ENCODE data around the gene FBXL14. TPM values are rescaled to one million over a fixed set of nuclear protein-coding genes. Genes with fewer than 3 reads are reported as not detected.
A peak's percentile ranks its signal among the peaks of the same experiment; 100 is the strongest.
"Not testable (repeated sequence)": the region's sequence is repeated elsewhere in the genome, so short reads cannot be mapped to it uniquely, and the experiment has no call there.

Gene FBXL14
- polyA plus RNA-seq, 1 donor: 10.3 TPM

DNA sequence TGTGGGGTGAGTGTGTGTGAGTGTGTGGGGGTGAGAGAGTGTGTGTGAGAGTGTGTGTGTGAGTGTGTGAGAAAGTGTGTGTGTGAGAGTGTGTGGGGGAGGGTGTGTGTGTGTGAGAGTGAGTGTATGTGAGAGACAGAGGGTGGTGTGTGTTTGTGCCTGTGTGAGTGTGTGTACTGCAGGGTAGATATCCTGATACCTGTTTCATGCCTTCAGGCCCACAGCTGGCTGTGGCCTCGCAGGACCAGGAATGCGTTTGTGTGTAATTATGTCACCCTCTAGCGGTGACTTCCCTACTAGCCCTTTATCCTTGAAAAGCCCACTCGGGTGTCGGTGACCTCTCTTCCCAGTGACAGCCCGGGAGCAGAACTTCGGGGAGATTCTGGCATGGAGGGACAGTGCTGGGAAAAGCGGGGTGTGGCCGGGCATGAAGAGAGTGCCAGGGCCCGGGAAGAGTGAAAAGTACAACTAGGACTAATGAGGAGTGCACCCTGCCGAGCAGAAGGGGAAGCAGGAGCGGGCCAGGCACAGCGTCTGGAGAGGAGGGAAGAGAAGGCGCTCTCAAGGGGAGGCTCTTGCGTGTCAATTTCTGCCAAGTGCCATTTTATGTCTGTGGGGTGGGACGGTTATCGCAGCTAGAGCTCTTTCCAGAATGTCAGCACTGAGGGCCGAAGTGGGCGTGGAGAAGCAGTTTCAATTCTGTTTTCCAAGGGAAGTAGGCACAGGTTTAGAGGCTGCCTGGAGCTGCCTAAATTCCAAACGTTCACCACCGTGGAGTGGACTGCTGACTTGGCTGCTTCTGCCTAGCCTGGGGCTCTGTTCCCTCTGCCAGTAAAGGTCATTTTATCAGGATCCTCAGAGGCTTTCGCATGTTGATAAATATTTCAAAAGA is 11.0 kb upstream of the FBXL14 start:
- Histone ChIP-seq H3K9me3 (ENCODE audit: control insufficient read depth, low read depth, low read length) (no peaks in the 10 kb centered on the region), H3K4me1 (ENCODE audit: control insufficient read depth, insufficient read depth, low read length) (peaks cover 5% of the 10 kb centered on the region), H3K27me3 (ENCODE audit: control insufficient read depth, insufficient read depth, low read length) (no peaks in the 10 kb centered on the region), H3K36me3 (ENCODE audit: control insufficient read depth, insufficient read depth, low read length) (no peaks in the 10 kb centered on the region), H3K4me3 (ENCODE audit: low read length) (peak overlapping the region; percentile 42), H3K27ac (ENCODE audit: low read length) (peak overlapping the region; percentile 76)
- WGBS (ENCODE audit: insufficient coverage, low lambda C conversion rate): 0% methylated on average over 2 of the region's 22 CpGs
- peak; percentile 80 to 87 for DNase-seq

- H3K4me1 ChIP-seq (ENCODE audit: control insufficient read depth, insufficient read depth, low read length): peaks cover 5% of the 10 kb centered on the region
- 100% methylated on average over 1 of the region's 3 CpGs for WGBS (ENCODE audit: insufficient coverage, low lambda C conversion rate)
- H3K27ac ChIP-seq (ENCODE audit: low read length): no peak overlapping the region
- H3K36me3 ChIP-seq (ENCODE audit: control insufficient read depth, insufficient read depth, low read length): no peaks in the 10 kb centered on the region
- no peak overlapping the region for H3K4me3 ChIP-seq (ENCODE audit: low read length)
- no peaks in the 10 kb centered on the region for H3K9me3 ChIP-seq (ENCODE audit: control insufficient read depth, low read depth, low read length)
- no peak for DNase-seq
- no peaks in the 10 kb centered on the region for H3K27me3 ChIP-seq (ENCODE audit: control insufficient read depth, insufficient read depth, low read length)
Observed at GRCh38 chr12:1604464-1604863, 10.1 kb upstream of the FBXL14 start.

DNA sequence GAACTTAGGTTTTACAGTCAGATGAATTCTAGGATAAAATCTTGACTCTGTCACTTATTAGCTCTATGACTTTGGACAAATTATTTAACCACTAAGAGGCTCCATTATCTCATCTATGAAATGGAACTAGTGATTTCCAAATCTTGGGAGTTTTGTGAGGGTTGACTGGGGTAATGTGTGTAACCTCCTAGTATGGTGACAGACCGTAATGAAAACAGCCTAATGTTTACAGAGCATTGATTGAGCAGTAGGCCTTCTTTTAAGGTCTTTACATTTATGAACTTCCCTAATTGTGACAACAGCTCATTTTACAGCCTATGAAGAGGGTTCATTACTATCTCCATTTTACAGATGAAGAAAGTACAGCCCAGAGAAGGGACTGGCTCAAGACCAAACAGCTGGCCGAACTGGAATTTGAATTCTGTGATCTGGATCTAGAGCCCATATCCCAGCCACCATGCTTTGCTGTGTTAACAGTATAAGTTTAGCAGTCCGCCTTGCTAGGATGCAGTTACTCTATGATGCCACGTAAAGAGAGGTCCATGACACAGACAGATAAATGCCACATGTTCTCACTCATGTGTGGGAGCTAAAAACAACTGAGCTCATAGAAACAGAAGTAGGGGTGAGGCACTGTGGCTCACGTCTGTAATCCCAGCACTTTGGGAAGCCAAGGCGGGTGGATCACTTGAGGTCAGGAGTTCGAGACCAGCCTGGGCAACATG is 9.1 kb upstream of the FBXL14 start:
- H3K27me3 ChIP-seq (ENCODE audit: control insufficient read depth, insufficient read depth, low read length): no peaks in the 10 kb centered on the region
- peaks cover 5% of the 10 kb centered on the region for H3K4me1 ChIP-seq (ENCODE audit: control insufficient read depth, insufficient read depth, low read length)
- no peaks in the 10 kb centered on the region for H3K9me3 ChIP-seq (ENCODE audit: control insufficient read depth, low read depth, low read length)
- no peak overlapping the region for H3K4me3 ChIP-seq (ENCODE audit: low read length)
- no peak for DNase-seq
- WGBS (ENCODE audit: insufficient coverage, low lambda C conversion rate): no CpG with 5 or more reads among the region's 7 CpGs
- H3K36me3 ChIP-seq (ENCODE audit: control insufficient read depth, insufficient read depth, low read length): no peaks in the 10 kb centered on the region
- no peak overlapping the region for H3K27ac ChIP-seq (ENCODE audit: low read length)

DNA sequence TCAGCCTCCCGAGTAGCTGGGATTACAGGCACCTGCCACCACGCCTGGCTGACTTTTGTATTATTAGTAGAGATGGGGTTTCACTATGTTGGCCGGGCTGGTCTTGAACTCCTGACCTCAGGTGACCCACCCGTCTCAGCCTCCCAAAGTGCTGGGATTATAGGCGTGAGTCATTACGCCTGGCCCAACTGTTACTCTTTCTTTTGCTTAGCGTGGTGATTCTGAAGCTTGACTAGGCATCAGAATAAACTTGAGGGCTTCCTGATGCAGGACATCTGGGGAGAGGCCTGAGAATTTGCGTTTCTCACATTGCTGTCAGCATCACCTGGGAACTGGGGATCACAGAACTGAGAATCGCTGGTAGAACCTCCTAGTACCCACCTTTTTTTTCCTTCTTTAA is 8.3 kb upstream of the FBXL14 start:
- not testable (repeated sequence) for H3K4me3 ChIP-seq (ENCODE audit: low read length); H3K36me3 ChIP-seq (ENCODE audit: control insufficient read depth, insufficient read depth, low read length); H3K27me3 ChIP-seq (ENCODE audit: control insufficient read depth, insufficient read depth, low read length); H3K27ac ChIP-seq (ENCODE audit: low read length); DNase-seq; H3K4me1 ChIP-seq (ENCODE audit: control insufficient read depth, insufficient read depth, low read length); H3K9me3 ChIP-seq (ENCODE audit: control insufficient read depth, low read depth, low read length)
- WGBS (ENCODE audit: insufficient coverage, low lambda C conversion rate): 86% methylated on average over 1 of the region's 9 CpGs

- H3K4me3 ChIP-seq (ENCODE audit: low read length): no peak overlapping the region
- WGBS (ENCODE audit: insufficient coverage, low lambda C conversion rate): no CpG with 5 or more reads among the region's 3 CpGs
- no peaks in the 10 kb centered on the region for H3K9me3 ChIP-seq (ENCODE audit: control insufficient read depth, low read depth, low read length)
- no peaks in the 10 kb centered on the region for H3K27me3 ChIP-seq (ENCODE audit: control insufficient read depth, insufficient read depth, low read length)
- no peaks in the 10 kb centered on the region for H3K36me3 ChIP-seq (ENCODE audit: control insufficient read depth, insufficient read depth, low read length)
- DNase-seq: no peak
- no peak overlapping the region for H3K27ac ChIP-seq (ENCODE audit: low read length)
- H3K4me1 ChIP-seq (ENCODE audit: control insufficient read depth, insufficient read depth, low read length): peaks cover 5% of the 10 kb centered on the region
Observed at GRCh38 chr12:1598757-1599156, 4.4 kb upstream of the FBXL14 start.

DNA sequence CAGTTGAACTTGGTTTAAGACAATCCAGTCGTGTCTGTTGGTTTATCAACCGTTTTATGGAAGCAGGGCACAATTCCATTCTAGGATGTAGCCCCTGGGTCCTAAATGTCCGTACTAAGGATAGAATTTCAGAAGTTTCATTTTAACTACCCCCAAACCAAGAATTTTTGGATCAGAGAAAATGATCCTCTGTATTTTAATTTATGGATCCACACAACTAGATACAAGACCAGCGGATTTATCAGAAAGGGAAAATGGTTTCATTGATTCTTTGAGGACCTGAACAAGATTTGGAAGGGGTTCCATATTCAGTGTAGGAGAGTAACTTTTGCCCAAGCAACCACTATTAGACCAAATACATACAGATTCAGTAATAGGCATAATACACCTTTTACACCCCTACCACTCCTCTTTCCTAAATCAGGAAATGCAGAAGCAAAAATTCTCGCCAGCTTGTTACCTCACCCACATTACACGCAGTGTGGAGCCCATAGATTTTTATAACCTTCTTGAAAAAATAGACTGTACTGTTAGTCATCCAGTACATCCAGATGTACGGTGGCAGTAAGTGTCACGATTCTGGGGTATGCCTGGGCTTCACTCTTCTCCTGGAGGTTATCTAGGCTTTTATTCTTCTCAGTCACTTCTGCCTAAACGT is 1.4 kb upstream of the FBXL14 start:
- Histone ChIP-seq H3K9me3 (ENCODE audit: control insufficient read depth, low read depth, low read length) (no peaks in the 10 kb centered on the region), H3K4me3 (ENCODE audit: low read length) (no peak overlapping the region), H3K27ac (ENCODE audit: low read length) (peak overlapping the region; percentile 90), H3K4me1 (ENCODE audit: control insufficient read depth, insufficient read depth, low read length) (peaks cover 23% of the 10 kb centered on the region), H3K36me3 (ENCODE audit: control insufficient read depth, insufficient read depth, low read length) (no peaks in the 10 kb centered on the region), H3K27me3 (ENCODE audit: control insufficient read depth, insufficient read depth, low read length) (no peaks in the 10 kb centered on the region)
- 58% methylated on average over 5 of the region's 9 CpGs for whole genome bisulfite sequencing (ENCODE audit: insufficient coverage, low lambda C conversion rate)
- no peak for DNase-seq

GRCh38 chr12:1595026-1595561 is 713 bp upstream of the FBXL14 start:
- Histone ChIP-seq H3K27ac (ENCODE audit: low read length) (peak overlapping the region; percentile 90), H3K27me3 (ENCODE audit: control insufficient read depth, insufficient read depth, low read length) (no peaks in the 10 kb centered on the region), H3K36me3 (ENCODE audit: control insufficient read depth, insufficient read depth, low read length) (no peaks in the 10 kb centered on the region), H3K9me3 (ENCODE audit: control insufficient read depth, low read depth, low read length) (no peaks in the 10 kb centered on the region), H3K4me3 (ENCODE audit: low read length) (peak overlapping the region; percentile 70), H3K4me1 (ENCODE audit: control insufficient read depth, insufficient read depth, low read length) (peaks cover 30% of the 10 kb centered on the region)
- DNase-seq: peak in 1 of 2 donors; percentile 43
- WGBS (ENCODE audit: insufficient coverage, low lambda C conversion rate): 0% methylated on average over 7 of the region's 19 CpGs

GRCh38 chr12:1594006-1594260 is 448 bp downstream of the FBXL14 start:
- Histone ChIP-seq H3K4me3 (ENCODE audit: low read length) (peak overlapping the region; percentile 65), H3K36me3 (ENCODE audit: control insufficient read depth, insufficient read depth, low read length) (no peaks in the 10 kb centered on the region), H3K27me3 (ENCODE audit: control insufficient read depth, insufficient read depth, low read length) (no peaks in the 10 kb centered on the region), H3K9me3 (ENCODE audit: control insufficient read depth, low read depth, low read length) (no peaks in the 10 kb centered on the region), H3K4me1 (ENCODE audit: control insufficient read depth, insufficient read depth, low read length) (peaks cover 37% of the 10 kb centered on the region), H3K27ac (ENCODE audit: low read length) (peak overlapping the region; percentile 72)
- DNase-seq: peak in 1 of 2 donors; percentile 85
- WGBS (ENCODE audit: insufficient coverage, low lambda C conversion rate): no CpG with 5 or more reads among the region's 34 CpGs

DNA sequence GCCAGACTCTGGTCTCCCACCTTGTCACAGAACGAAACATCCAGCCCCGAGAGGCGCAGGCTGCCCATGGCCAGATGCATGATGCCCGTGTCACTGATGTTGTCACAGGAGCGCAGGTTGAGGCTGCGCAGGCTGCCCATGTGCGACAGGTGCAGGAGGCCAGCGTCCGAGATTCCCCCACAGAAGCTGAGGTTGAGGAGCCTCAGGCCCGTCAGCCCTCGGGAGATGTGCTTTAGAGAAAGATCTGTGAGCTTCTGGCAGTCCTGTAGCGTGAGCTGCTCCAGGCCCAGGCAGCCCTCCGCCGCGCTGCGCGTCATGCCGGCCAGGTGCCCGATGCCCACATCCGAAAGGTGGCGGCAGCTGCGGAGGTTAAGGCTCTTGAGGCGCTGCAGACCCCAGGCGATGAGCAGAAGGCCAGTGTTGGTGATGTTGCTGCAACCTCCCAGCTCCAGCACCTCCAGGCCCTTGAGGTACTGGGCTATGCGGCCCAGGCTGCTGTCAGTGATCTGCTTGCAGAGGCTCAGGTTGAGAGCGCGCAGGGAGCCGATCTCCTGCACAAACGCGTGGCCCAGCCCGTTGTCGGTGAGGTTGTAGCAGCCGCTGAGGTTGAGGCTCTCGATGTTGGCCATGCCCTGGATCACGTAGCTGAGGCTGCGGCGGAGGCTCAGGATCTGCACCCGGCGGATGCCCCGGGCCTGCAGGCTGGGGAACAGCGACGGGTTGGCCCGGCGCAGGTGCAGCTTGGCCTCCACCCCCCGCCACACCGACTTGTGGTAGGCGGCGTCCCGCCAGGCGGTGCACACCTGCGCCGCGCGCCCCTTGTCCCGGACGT is 991 bp downstream of the FBXL14 start:
- peaks cover 42% of the 10 kb centered on the region for H3K4me1 ChIP-seq (ENCODE audit: control insufficient read depth, insufficient read depth, low read length)
- DNase-seq: peak in 1 of 2 donors; percentile 81

More for the DNA sequence above, 991 bp downstream of the FBXL14 start:
- H3K27me3 ChIP-seq (ENCODE audit: control insufficient read depth, insufficient read depth, low read length): no peaks in the 10 kb centered on the region
- no CpG with 5 or more reads among the region's 56 CpGs for WGBS (ENCODE audit: insufficient coverage, low lambda C conversion rate)
- peak overlapping the region; percentile 65 for H3K4me3 ChIP-seq (ENCODE audit: low read length)
- peak overlapping the region; percentile 72 for H3K27ac ChIP-seq (ENCODE audit: low read length)
- no peaks in the 10 kb centered on the region for H3K36me3 ChIP-seq (ENCODE audit: control insufficient read depth, insufficient read depth, low read length)
- no peaks in the 10 kb centered on the region for H3K9me3 ChIP-seq (ENCODE audit: control insufficient read depth, low read depth, low read length)
